ENCODE measurements around the gene KLHL42.

The KLHL42 gene

GRCh38 chr12:27769142-27769673 is 10.8 kb upstream of the KLHL42 start:
- DNase-seq (ENCODE audit: low spot score) = no peak
- in situ Hi-C loops (cut with MboI; ENCODE audit: low sequenced_read_pairs, unreplicated experiment) = no loop called here
- TF ChIP-seq CTCF (IDR thresholded peaks at IDR 0.05; ENCODE audit: borderline replicate concordance, control extremely low read depth, extremely low read depth, insufficient read depth, missing control alignments) = no peak

- DNase-seq (ENCODE audit: low spot score) = no peak
- no peak for TF ChIP-seq CTCF (IDR thresholded peaks at IDR 0.05; ENCODE audit: borderline replicate concordance, control extremely low read depth, extremely low read depth, insufficient read depth, missing control alignments)
- in situ Hi-C loops (cut with MboI; ENCODE audit: low sequenced_read_pairs, unreplicated experiment) = no loop called here
These were observed 8.3 kb upstream of the KLHL42 start for GRCh38 chr12:27771481-27772327.

- no peak for TF ChIP-seq CTCF (IDR thresholded peaks at IDR 0.05; ENCODE audit: borderline replicate concordance, control extremely low read depth, extremely low read depth, insufficient read depth, missing control alignments)
- DNase-seq (ENCODE audit: low spot score) = no peak
- in situ Hi-C loops (cut with MboI; ENCODE audit: low sequenced_read_pairs, unreplicated experiment) = no loop called here
These were observed 7.5 kb upstream of the KLHL42 start for GRCh38 chr12:27772328-27773049.

GRCh38 chr12:27777141-27777540 is 2.9 kb upstream of the KLHL42 start:
- no peak for TF ChIP-seq CTCF (IDR thresholded peaks at IDR 0.05; ENCODE audit: borderline replicate concordance, control extremely low read depth, extremely low read depth, insufficient read depth, missing control alignments)
- in situ Hi-C loops (cut with MboI; ENCODE audit: low sequenced_read_pairs, unreplicated experiment) = no loop called here

GRCh38 chr12:27778206-27778605 is 1.8 kb upstream of the KLHL42 start:
- in situ Hi-C loops (cut with MboI; ENCODE audit: low sequenced_read_pairs, unreplicated experiment) = no loop called here
- no peak for DNase-seq (ENCODE audit: low spot score)
- no peak for TF ChIP-seq CTCF (IDR thresholded peaks at IDR 0.05; ENCODE audit: borderline replicate concordance, control extremely low read depth, extremely low read depth, insufficient read depth, missing control alignments)

More at GRCh38 chr12:27777141-27777540, 2.9 kb upstream of the KLHL42 start:
- DNase-seq (ENCODE audit: low spot score) = no peak

- DNase-seq (ENCODE audit: low spot score) = peak; percentile 58
- TF ChIP-seq CTCF (IDR thresholded peaks at IDR 0.05; ENCODE audit: borderline replicate concordance, control extremely low read depth, extremely low read depth, insufficient read depth, missing control alignments) = no peak
- in situ Hi-C loops (cut with MboI; ENCODE audit: low sequenced_read_pairs, unreplicated experiment) = no loop called here
These were observed 565 bp upstream of the KLHL42 start for GRCh38 chr12:27779416-27779919.

Data from GM13976 (cell line).